Measurements from ENCODE around the gene TMEM258. TPM values are rescaled to one million over a fixed set of nuclear protein-coding genes. Genes with fewer than 3 reads are reported as not detected.

TMEM258 gene
- polyA plus RNA-seq, 2 of the 4 experiments (the other 2 are of a cell fraction) = 257 to 280 TPM

DNA sequence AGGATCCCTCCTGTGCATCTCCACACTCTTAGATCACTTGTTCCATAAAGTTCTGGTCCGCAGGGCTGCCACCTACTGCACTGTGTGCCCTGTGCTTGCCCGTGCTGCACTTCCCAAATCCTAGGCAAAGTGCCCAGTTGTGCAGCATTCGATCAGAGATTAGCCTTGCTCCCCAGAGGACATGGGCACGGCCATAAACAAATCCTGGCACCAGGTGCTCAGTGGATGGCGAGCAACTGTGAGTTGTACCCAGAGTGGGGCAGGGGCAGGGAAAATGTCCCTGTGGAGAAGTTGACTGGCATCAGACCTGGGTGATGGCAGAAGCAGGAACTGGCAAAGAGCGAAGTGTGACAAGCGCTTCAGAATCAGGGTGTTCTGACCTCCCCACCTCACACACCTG, 40.4 kb upstream of the TMEM258 start:
- Histone ChIP-seq H3K4me3 (no peak overlapping the region), H3K4me1 (peaks cover 68% of the 10 kb centered on the region), H3K27ac (no peak overlapping the region), H3K4me2 (no peak overlapping the region), H3K9me3 (no peaks in the 10 kb centered on the region)
- ChIA-PET POLR2A (interaction anchor here (0.6 kb wide), 1 partner anchor 279 kb away, joined by 3 read pairs; no protein-coding TSS in a partner anchor), CTCF (interaction anchor here (1.0 to 5.6 kb wide), 3 partner anchors 35 to 249 kb away, joined by 4 to 51 read pairs (median 5); no protein-coding TSS in a partner anchor)
- no peak for FAIRE-seq
- ATAC-seq = no peak
- no peak for TF ChIP-seq NPAS2 (CRISPR knock-in tag; IDR thresholded peaks at IDR 0.05; ENCODE audit: borderline replicate concordance)
- TF ChIP-seq, protein P1, sequence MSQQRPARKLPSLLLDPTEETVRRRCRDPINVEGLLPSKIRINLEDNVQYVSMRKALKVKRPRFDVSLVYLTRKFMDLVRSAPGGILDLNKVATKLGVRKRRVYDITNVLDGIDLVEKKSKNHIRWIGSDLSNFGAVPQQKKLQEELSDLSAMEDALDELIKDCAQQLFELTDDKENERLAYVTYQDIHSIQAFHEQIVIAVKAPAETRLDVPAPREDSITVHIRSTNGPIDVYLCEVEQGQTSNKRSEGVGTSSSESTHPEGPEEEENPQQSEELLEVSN (IDR thresholded peaks at IDR 0.05; ENCODE audit: borderline replicate concordance, low read depth) = no peak
- no peak for TF ChIP-seq RFX5 (IDR thresholded peaks at IDR 0.05)
- no peak for TF ChIP-seq RAD21 (conservative IDR thresholded peaks at IDR 0.05 in 1 of 2, IDR thresholded peaks at IDR 0.05 in 1 of 2)
- WGBS (ENCODE audit: missing lambda C conversion rate) = 81% methylated on average over 7 of the region's 7 CpGs
- DNase-seq (ENCODE audit: low read depth in 1 of 2, low spot score in 1 of 2) = no peak

DNA sequence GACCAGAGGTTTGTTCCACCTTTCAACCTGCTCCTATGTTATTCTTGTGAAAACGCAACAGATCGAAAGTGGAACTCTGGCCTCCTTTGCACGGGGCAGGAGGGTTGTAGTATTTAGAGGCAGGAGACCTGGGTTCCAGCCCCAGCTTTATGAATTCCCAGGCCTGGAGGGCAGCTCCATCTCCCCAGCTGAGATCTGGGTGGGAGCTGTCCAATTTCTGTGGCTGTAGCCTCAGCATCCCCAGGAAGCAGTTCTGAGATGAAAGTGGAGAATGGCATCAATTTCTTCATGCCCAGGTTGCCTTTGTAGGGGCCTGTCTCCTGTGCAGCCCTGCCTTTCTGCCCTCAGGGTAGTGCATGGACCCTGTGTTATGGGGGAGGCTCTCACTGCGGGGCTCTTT, 39.8 kb upstream of the TMEM258 start:
- ChIA-PET POLR2A (no interaction called here), CTCF (interaction anchor here (0.6 to 5.6 kb wide), 6 partner anchors 14 to 250 kb away, joined by 3 to 51 read pairs (median 4); no protein-coding TSS in a partner anchor)
- H3K4me1 ChIP-seq = peaks cover 68% of the 10 kb centered on the region
- FAIRE-seq = no peak
- no peaks in the 10 kb centered on the region for H3K9me3 ChIP-seq
- no peak overlapping the region for H3K4me2 ChIP-seq
- WGBS (ENCODE audit: missing lambda C conversion rate) = 97% methylated on average over 4 of the region's 4 CpGs
- no peak for DNase-seq (ENCODE audit: low read depth in 1 of 2, low spot score in 1 of 2)
- H3K27ac ChIP-seq = no peak overlapping the region
- ATAC-seq = no peak
- no peak overlapping the region for H3K4me3 ChIP-seq
- TF ChIP-seq ZNF302 (CRISPR knock-in tag; IDR thresholded peaks at IDR 0.05) = no peak
- no peak for TF ChIP-seq KDM5A (IDR thresholded peaks at IDR 0.05)
- no peak for TF ChIP-seq RARB (CRISPR knock-in tag; IDR thresholded peaks at IDR 0.05)
- TF ChIP-seq, protein P2, sequence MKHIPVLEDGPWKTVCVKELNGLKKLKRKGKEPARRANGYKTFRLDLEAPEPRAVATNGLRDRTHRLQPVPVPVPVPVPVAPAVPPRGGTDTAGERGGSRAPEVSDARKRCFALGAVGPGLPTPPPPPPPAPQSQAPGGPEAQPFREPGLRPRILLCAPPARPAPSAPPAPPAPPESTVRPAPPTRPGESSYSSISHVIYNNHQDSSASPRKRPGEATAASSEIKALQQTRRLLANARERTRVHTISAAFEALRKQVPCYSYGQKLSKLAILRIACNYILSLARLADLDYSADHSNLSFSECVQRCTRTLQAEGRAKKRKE (CRISPR knock-in tag; IDR thresholded peaks at IDR 0.05; ENCODE audit: low read depth) = no peak
- TF ChIP-seq PHF8 (IDR thresholded peaks at IDR 0.05; ENCODE audit: borderline replicate concordance, low read depth) = no peak
- TF ChIP-seq JUN (IDR thresholded peaks at IDR 0.05) = no peak
- no peak for TF ChIP-seq TP53 (CRISPR knock-in tag; IDR thresholded peaks at IDR 0.05)
- TF ChIP-seq FOSB (CRISPR knock-in tag; IDR thresholded peaks at IDR 0.05) = no peak

DNA sequence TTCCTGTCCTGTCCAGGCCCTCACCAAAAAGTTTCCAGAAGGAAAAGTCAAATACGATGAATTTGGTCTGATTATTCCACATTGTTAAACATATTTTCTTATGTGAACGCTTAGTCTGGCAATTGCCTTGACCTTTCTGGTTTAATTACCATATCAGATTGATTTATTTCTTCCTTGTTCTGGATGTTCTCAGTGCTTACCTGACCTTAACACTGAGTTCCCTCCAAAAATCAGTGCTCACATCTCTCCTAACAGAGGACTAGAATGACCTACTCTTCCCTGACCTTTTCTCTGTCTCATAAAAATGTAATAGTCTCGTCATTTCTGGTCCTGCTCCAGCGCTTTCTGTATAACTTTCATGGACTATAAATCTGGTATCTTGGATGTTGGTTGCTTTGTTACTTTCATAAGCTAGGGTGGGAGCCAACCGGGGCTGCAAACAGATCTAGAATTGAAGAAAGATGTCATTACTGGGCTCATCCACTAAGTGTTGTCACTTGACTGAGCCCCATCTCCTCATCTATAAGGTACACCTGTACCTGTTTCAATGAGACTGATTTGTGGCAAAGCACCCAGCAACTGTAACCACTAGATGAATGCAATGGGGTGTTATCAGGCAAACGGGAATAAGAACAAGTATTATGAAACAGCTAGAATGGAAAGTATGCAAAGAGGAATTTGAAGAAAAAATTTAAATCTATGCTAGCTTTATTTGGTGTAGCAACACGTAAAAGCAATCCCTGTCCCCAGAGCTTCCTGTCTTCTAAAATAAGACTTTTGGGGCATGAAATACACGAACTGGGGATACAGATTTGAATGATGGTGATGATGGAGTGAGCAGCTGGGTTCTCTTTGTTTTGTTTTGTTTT, 38.1 kb upstream of the TMEM258 start:
- peak overlapping the region; percentile 100 for H3K4me3 ChIP-seq
- FAIRE-seq = no peak
- TF ChIP-seq JUNB (IDR thresholded peaks at IDR 0.05) = no peak
- TF ChIP-seq, protein P3, sequence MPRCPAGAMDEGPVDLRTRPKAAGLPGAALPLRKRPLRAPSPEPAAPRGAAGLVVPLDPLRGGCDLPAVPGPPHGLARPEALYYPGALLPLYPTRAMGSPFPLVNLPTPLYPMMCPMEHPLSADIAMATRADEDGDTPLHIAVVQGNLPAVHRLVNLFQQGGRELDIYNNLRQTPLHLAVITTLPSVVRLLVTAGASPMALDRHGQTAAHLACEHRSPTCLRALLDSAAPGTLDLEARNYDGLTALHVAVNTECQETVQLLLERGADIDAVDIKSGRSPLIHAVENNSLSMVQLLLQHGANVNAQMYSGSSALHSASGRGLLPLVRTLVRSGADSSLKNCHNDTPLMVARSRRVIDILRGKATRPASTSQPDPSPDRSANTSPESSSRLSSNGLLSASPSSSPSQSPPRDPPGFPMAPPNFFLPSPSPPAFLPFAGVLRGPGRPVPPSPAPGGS (IDR thresholded peaks at IDR 0.05) = no peak
- TF ChIP-seq, protein P4, sequence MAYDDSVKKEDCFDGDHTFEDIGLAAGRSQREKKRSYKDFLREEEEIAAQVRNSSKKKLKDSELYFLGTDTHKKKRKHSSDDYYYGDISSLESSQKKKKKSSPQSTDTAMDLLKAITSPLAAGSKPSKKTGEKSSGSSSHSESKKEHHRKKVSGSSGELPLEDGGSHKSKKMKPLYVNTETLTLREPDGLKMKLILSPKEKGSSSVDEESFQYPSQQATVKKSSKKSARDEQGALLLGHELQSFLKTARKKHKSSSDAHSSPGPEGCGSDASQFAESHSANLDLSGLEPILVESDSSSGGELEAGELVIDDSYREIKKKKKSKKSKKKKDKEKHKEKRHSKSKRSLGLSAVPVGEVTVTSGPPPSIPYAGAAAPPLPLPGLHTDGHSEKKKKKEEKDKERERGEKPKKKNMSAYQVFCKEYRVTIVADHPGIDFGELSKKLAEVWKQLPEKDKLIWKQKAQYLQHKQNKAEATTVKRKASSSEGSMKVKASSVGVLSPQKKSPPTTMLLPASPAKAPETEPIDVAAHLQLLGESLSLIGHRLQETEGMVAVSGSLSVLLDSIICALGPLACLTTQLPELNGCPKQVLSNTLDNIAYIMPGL (CRISPR knock-in tag; IDR thresholded peaks at IDR 0.05; ENCODE audit: borderline replicate concordance) = no peak
- TF ChIP-seq NFE2L2 (conservative IDR thresholded peaks at IDR 0.05; ENCODE audit: low read length) = no peak
- TF ChIP-seq CHD4 (IDR thresholded peaks at IDR 0.05; ENCODE audit: borderline replicate concordance) = no peak
- no peak for TF ChIP-seq HEYL (CRISPR knock-in tag; IDR thresholded peaks at IDR 0.05)
- TF ChIP-seq, protein P1 (IDR thresholded peaks at IDR 0.05; ENCODE audit: borderline replicate concordance, low read depth) = no peak
- TF ChIP-seq, protein P5, sequence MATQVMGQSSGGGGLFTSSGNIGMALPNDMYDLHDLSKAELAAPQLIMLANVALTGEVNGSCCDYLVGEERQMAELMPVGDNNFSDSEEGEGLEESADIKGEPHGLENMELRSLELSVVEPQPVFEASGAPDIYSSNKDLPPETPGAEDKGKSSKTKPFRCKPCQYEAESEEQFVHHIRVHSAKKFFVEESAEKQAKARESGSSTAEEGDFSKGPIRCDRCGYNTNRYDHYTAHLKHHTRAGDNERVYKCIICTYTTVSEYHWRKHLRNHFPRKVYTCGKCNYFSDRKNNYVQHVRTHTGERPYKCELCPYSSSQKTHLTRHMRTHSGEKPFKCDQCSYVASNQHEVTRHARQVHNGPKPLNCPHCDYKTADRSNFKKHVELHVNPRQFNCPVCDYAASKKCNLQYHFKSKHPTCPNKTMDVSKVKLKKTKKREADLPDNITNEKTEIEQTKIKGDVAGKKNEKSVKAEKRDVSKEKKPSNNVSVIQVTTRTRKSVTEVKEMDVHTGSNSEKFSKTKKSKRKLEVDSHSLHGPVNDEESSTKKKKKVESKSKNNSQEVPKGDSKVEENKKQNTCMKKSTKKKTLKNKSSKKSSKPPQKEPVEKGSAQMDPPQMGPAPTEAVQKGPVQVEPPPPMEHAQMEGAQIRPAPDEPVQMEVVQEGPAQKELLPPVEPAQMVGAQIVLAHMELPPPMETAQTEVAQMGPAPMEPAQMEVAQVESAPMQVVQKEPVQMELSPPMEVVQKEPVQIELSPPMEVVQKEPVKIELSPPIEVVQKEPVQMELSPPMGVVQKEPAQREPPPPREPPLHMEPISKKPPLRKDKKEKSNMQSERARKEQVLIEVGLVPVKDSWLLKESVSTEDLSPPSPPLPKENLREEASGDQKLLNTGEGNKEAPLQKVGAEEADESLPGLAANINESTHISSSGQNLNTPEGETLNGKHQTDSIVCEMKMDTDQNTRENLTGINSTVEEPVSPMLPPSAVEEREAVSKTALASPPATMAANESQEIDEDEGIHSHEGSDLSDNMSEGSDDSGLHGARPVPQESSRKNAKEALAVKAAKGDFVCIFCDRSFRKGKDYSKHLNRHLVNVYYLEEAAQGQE (IDR thresholded peaks at IDR 0.05) = no peak
- TF ChIP-seq, protein P6, sequence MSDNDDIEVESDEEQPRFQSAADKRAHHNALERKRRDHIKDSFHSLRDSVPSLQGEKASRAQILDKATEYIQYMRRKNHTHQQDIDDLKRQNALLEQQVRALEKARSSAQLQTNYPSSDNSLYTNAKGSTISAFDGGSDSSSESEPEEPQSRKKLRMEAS (IDR thresholded peaks at IDR 0.05) = no peak
- no peak for TF ChIP-seq FOXS1 (CRISPR knock-in tag; IDR thresholded peaks at IDR 0.05)

More for the DNA sequence above, 38.1 kb upstream of the TMEM258 start:
- DNase-seq (ENCODE audit: low read depth in 1 of 2, low spot score in 1 of 2) (no peak), ATAC-seq (no peak)
- peak overlapping the region; percentile 1 to 96; a peak in 3 of 6 replicates for H3K27ac ChIP-seq
- peaks cover 68% of the 10 kb centered on the region for H3K4me1 ChIP-seq
- peak overlapping the region; percentile 100 for H3K4me2 ChIP-seq
- 64% methylated on average over 8 of the region's 8 CpGs for WGBS (ENCODE audit: missing lambda C conversion rate)
- ChIA-PET POLR2A (no interaction called here), CTCF (interaction anchor here (0.7 to 5.6 kb wide), 7 partner anchors 18 to 252 kb away, joined by 3 to 51 read pairs (median 5); no protein-coding TSS in a partner anchor)
- H3K9me3 ChIP-seq = no peaks in the 10 kb centered on the region

Measured in A549 (cell line).